GM19397 (cell line): Measurements from ENCODE around the gene IRS1.

Experiments used
- ATAC-seq: cut with Tn5 transposase; IDR thresholded peaks from one replicate; pipeline ENCODE4 v1.9.1; 2021; ENCODE audit warnings: mild to moderate bottlenecking, moderate library complexity; ENCODE audit not compliant: unreplicated experiment

Gene IRS1

GRCh38 chr2:226759768-226760167 is 39.9 kb downstream of the IRS1 start:
- ATAC-seq, result no peak

- ATAC-seq, result no peak
These were observed 40.5 kb downstream of the IRS1 start for GRCh38 chr2:226758921-226759640.

- no peak for ATAC-seq
These were observed 43.5 kb downstream of the IRS1 start for GRCh38 chr2:226756131-226756530.

GRCh38 chr2:226755631-226756030 is 44.0 kb downstream of the IRS1 start:
- ATAC-seq, result no peak

- ATAC-seq, result no peak
These were observed 44.6 kb downstream of the IRS1 start for GRCh38 chr2:226754821-226755604.

- ATAC-seq, result no peak
These were observed 46.7 kb downstream of the IRS1 start for GRCh38 chr2:226752887-226753286.

- no peak for ATAC-seq
These were observed 52.3 kb downstream of the IRS1 start for GRCh38 chr2:226747288-226747687.

GRCh38 chr2:226746196-226746800 is 53.3 kb downstream of the IRS1 start:
- ATAC-seq, result no peak

- ATAC-seq, result no peak
These were observed 55.7 kb downstream of the IRS1 start for GRCh38 chr2:226743915-226744314.

- ATAC-seq, result no peak
These were observed 57.3 kb downstream of the IRS1 start for GRCh38 chr2:226742347-226742746.

- ATAC-seq, result no peak
These were observed 59.5 kb downstream of the IRS1 start for GRCh38 chr2:226740039-226740648.

GRCh38 chr2:226739545-226740030 is 60.0 kb downstream of the IRS1 start:
- no peak for ATAC-seq

GRCh38 chr2:226738821-226739544 is 60.6 kb downstream of the IRS1 start:
- no peak for ATAC-seq

- no peak for ATAC-seq
These were observed 61.3 kb downstream of the IRS1 start for GRCh38 chr2:226738191-226738820.

GRCh38 chr2:226736382-226736781 is 63.2 kb downstream of the IRS1 start:
- ATAC-seq, result no peak

- ATAC-seq, result no peak
These were observed 65.6 kb downstream of the IRS1 start for GRCh38 chr2:226733927-226734564.

- ATAC-seq, result no peak
These were observed 66.3 kb downstream of the IRS1 start for GRCh38 chr2:226733189-226733858.

GRCh38 chr2:226732478-226733188 is 67.0 kb downstream of the IRS1 start:
- ATAC-seq, result no peak

- no peak for ATAC-seq
These were observed 69.1 kb downstream of the IRS1 start for GRCh38 chr2:226730481-226730880.
